Measurements from ENCODE around the gene PFDN2.

- TF ChIP-seq POLR2A (IDR thresholded peaks at IDR 0.05; ENCODE audit: low read length): no peak
- TF ChIP-seq GATA1 (IDR thresholded peaks at IDR 0.05; ENCODE audit: low read depth, low read length): no peak
Measured at GRCh38 chr1:161059293-161059692, 58.5 kb downstream of the PFDN2 start.
